Activated T-cell treated with anti-CD3 and anti-CD28 coated beads, Interleukin-2, amount 50 U/mL, for 24 hours (primary cell): ENCODE data around the gene ZFYVE21.

ENCODE experiments used
- DNase-seq: peaks from one replicate; pipeline ENCODE4 v3.0.0-alpha.2; 2020
- H3K27ac Mint-ChIP-seq: 2 replicates; pipeline ENCODE4 v1.8.0; 2020; ENCODE audit warnings: mild to moderate bottlenecking, mixed read lengths
- H3K27me3 Mint-ChIP-seq: 2 replicates; pipeline ENCODE4 v1.8.0; 2020; ENCODE audit warnings: mixed read lengths
- H3K36me3 Mint-ChIP-seq: 2 replicates; pipeline ENCODE4 v1.8.0; 2020; ENCODE audit warnings: low read depth, mixed read lengths
- H3K4me1 Mint-ChIP-seq: 2 replicates; pipeline ENCODE4 v1.8.0; 2020; ENCODE audit warnings: low read depth, mixed read lengths
- H3K4me3 Mint-ChIP-seq: 2 replicates; pipeline ENCODE4 v1.8.0; 2020; ENCODE audit warnings: mild to moderate bottlenecking, moderate library complexity, mixed read lengths
- H3K9me3 Mint-ChIP-seq: 2 replicates; pipeline ENCODE4 v1.8.0; 2020; ENCODE audit warnings: mixed read lengths

The ZFYVE21 gene

GRCh38 chr14:103739793-103740501, 24.3 kb downstream of the ZFYVE21 start:
- Mint-ChIP-seq H3K27ac (no peak overlapping the region), H3K36me3 (peaks cover 62% of the 10 kb centered on the region), H3K9me3 (no peaks in the 10 kb centered on the region), H3K4me3 (no peak overlapping the region), H3K27me3 (no peaks in the 10 kb centered on the region), H3K4me1 (no peaks in the 10 kb centered on the region)
- DNase-seq = no peak

GRCh38 chr14:103740991-103741689, 25.5 kb downstream of the ZFYVE21 start:
- peaks cover 60% of the 10 kb centered on the region for H3K36me3 Mint-ChIP-seq
- no peak for DNase-seq
- no peaks in the 10 kb centered on the region for H3K9me3 Mint-ChIP-seq
- H3K27me3 Mint-ChIP-seq = no peaks in the 10 kb centered on the region
- H3K27ac Mint-ChIP-seq = no peak overlapping the region
- no peaks in the 10 kb centered on the region for H3K4me1 Mint-ChIP-seq
- H3K4me3 Mint-ChIP-seq = no peak overlapping the region

GRCh38 chr14:103741876-103742275, 26.3 kb downstream of the ZFYVE21 start:
- Mint-ChIP-seq H3K27ac (no peak overlapping the region), H3K4me1 (no peaks in the 10 kb centered on the region), H3K27me3 (no peaks in the 10 kb centered on the region), H3K9me3 (no peaks in the 10 kb centered on the region), H3K4me3 (no peak overlapping the region), H3K36me3 (peaks cover 56% of the 10 kb centered on the region)
- no peak for DNase-seq

GRCh38 chr14:103742499-103743255, 27.1 kb downstream of the ZFYVE21 start:
- Mint-ChIP-seq H3K36me3 (peaks cover 50% of the 10 kb centered on the region), H3K9me3 (no peaks in the 10 kb centered on the region), H3K4me3 (no peak overlapping the region), H3K4me1 (no peaks in the 10 kb centered on the region), H3K27me3 (no peaks in the 10 kb centered on the region), H3K27ac (peak overlapping the region; percentile 29)
- no peak for DNase-seq

- H3K4me3 Mint-ChIP-seq = no peak overlapping the region
- no peaks in the 10 kb centered on the region for H3K27me3 Mint-ChIP-seq
- peaks cover 41% of the 10 kb centered on the region for H3K36me3 Mint-ChIP-seq
- H3K27ac Mint-ChIP-seq = no peak overlapping the region
- no peak for DNase-seq
- H3K9me3 Mint-ChIP-seq = no peaks in the 10 kb centered on the region
- peaks cover 10% of the 10 kb centered on the region for H3K4me1 Mint-ChIP-seq
Measured at GRCh38 chr14:103743691-103744090, 28.1 kb downstream of the ZFYVE21 start.

- no peak overlapping the region for H3K4me3 Mint-ChIP-seq
Measured at GRCh38 chr14:103744621-103745395, 29.2 kb downstream of the ZFYVE21 start.

GRCh38 chr14:103745424-103745823, 29.8 kb downstream of the ZFYVE21 start:
- Mint-ChIP-seq H3K4me1 (peaks cover 18% of the 10 kb centered on the region), H3K4me3 (no peak overlapping the region), H3K36me3 (peaks cover 38% of the 10 kb centered on the region), H3K9me3 (no peaks in the 10 kb centered on the region), H3K27ac (no peak overlapping the region), H3K27me3 (no peaks in the 10 kb centered on the region)
- no peak for DNase-seq

More at GRCh38 chr14:103744621-103745395, 29.2 kb downstream of the ZFYVE21 start:
- Mint-ChIP-seq H3K27me3 (no peaks in the 10 kb centered on the region), H3K9me3 (no peaks in the 10 kb centered on the region), H3K36me3 (peaks cover 39% of the 10 kb centered on the region), H3K27ac (no peak overlapping the region), H3K4me1 (peaks cover 17% of the 10 kb centered on the region)
- no peak for DNase-seq

GRCh38 chr14:103746701-103747100, 31.1 kb downstream of the ZFYVE21 start:
- Mint-ChIP-seq H3K4me1 (peaks cover 18% of the 10 kb centered on the region), H3K9me3 (no peaks in the 10 kb centered on the region), H3K36me3 (peaks cover 29% of the 10 kb centered on the region), H3K27me3 (no peaks in the 10 kb centered on the region), H3K27ac (no peak overlapping the region), H3K4me3 (no peak overlapping the region)
- no peak for DNase-seq

GRCh38 chr14:103748534-103748857, 32.9 kb downstream of the ZFYVE21 start:
- no peaks in the 10 kb centered on the region for H3K9me3 Mint-ChIP-seq
- peaks cover 32% of the 10 kb centered on the region for H3K36me3 Mint-ChIP-seq
- no peaks in the 10 kb centered on the region for H3K27me3 Mint-ChIP-seq
- peaks cover 18% of the 10 kb centered on the region for H3K4me1 Mint-ChIP-seq
- peak; percentile 68 for DNase-seq
- H3K27ac Mint-ChIP-seq = peak overlapping the region; percentile 80
- H3K4me3 Mint-ChIP-seq = no peak overlapping the region

GRCh38 chr14:103749452-103749851, 33.8 kb downstream of the ZFYVE21 start:
- H3K9me3 Mint-ChIP-seq = no peaks in the 10 kb centered on the region
- H3K4me1 Mint-ChIP-seq = peaks cover 18% of the 10 kb centered on the region
- H3K4me3 Mint-ChIP-seq = no peak overlapping the region
- peaks cover 35% of the 10 kb centered on the region for H3K36me3 Mint-ChIP-seq
- peak overlapping the region; percentile 3 for H3K27ac Mint-ChIP-seq
- no peaks in the 10 kb centered on the region for H3K27me3 Mint-ChIP-seq
- DNase-seq = peak; percentile 22

GRCh38 chr14:103749860-103750259, 34.2 kb downstream of the ZFYVE21 start:
- no peak overlapping the region for H3K27ac Mint-ChIP-seq
- no peak for DNase-seq
- no peaks in the 10 kb centered on the region for H3K27me3 Mint-ChIP-seq
- H3K9me3 Mint-ChIP-seq = no peaks in the 10 kb centered on the region
- no peak overlapping the region for H3K4me3 Mint-ChIP-seq
- H3K4me1 Mint-ChIP-seq = peaks cover 18% of the 10 kb centered on the region
- peaks cover 33% of the 10 kb centered on the region for H3K36me3 Mint-ChIP-seq

- Mint-ChIP-seq H3K36me3 (peaks cover 29% of the 10 kb centered on the region), H3K27ac (no peak overlapping the region), H3K9me3 (no peaks in the 10 kb centered on the region), H3K4me1 (peaks cover 11% of the 10 kb centered on the region), H3K27me3 (no peaks in the 10 kb centered on the region), H3K4me3 (no peak overlapping the region)
- no peak for DNase-seq
Measured at GRCh38 chr14:103753774-103754173, 38.2 kb downstream of the ZFYVE21 start.

GRCh38 chr14:103755060-103755459, 39.5 kb downstream of the ZFYVE21 start:
- Mint-ChIP-seq H3K36me3 (peaks cover 20% of the 10 kb centered on the region), H3K4me1 (peaks cover 4% of the 10 kb centered on the region), H3K27me3 (no peaks in the 10 kb centered on the region), H3K4me3 (no peak overlapping the region), H3K27ac (no peak overlapping the region), H3K9me3 (no peaks in the 10 kb centered on the region)
- DNase-seq = no peak

- Mint-ChIP-seq H3K9me3 (no peaks in the 10 kb centered on the region), H3K4me3 (no peak overlapping the region), H3K4me1 (peaks cover 4% of the 10 kb centered on the region), H3K27ac (no peak overlapping the region), H3K27me3 (no peaks in the 10 kb centered on the region), H3K36me3 (peaks cover 8% of the 10 kb centered on the region)
- no peak for DNase-seq
Measured at GRCh38 chr14:103758059-103758776, 42.6 kb downstream of the ZFYVE21 start.
